Stimulated activated CD8-positive, alpha-beta memory T cell treated with anti-CD3 and anti-CD28 coated beads, Interleukin-7, amount 100 ng/mL, for 24 hours (primary cell): ENCODE data around the gene CACNA1F.

Experiments used
- DNase-seq: peaks from one replicate; pipeline ENCODE4 v3.0.0-alpha.2; 2020; ENCODE audit warnings: low read depth

CACNA1F gene

DNA sequence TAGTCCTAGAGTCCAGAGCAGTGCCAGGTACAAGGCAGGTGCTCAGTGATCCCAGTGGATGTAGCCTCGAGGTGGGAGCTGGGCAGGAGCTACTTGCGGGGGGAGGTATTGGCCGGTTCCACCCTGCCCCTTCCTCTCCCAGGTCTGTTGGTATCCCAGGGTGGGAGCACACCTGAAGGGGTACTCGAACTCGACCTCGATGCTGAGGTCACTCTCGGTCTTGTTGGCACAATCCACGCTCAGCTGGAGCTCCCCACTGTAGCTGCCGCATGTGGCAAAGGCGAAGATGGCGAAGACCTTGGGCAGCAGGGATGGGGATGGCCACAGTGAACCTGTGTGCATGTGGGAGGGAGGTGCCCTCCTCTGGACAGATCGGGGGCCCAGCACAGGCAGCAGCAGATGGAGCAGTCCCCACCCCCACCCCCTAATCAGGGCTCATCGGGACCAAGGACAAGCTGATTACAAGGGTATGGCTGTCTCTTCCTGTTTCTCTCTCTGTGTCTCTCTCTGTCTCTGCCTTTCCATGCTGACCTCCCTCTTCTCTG is 35.5 kb downstream of the CACNA1F start:
- no peak for DNase-seq

DNA sequence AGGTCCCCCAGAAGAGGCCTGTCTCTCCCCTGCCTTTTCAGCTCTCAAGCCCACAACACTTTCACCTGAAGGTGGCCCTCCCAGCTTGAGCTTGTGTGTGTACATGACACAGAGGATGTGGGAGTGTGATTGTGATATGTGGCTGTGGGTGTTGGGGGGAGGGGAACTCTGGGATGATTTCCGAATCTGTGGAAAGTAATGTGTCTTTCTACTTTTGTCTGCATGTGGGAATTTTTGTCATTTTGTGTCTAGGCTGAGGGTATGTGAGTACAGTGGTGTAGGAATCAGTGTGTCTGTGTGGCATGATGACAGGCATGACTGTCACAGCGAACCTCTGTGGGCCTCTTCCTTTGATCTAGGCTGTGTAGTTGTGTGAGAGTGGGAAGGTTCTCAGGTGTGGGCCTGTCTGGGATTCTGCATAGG is 39.6 kb downstream of the CACNA1F start:
- DNase-seq: no peak

DNA sequence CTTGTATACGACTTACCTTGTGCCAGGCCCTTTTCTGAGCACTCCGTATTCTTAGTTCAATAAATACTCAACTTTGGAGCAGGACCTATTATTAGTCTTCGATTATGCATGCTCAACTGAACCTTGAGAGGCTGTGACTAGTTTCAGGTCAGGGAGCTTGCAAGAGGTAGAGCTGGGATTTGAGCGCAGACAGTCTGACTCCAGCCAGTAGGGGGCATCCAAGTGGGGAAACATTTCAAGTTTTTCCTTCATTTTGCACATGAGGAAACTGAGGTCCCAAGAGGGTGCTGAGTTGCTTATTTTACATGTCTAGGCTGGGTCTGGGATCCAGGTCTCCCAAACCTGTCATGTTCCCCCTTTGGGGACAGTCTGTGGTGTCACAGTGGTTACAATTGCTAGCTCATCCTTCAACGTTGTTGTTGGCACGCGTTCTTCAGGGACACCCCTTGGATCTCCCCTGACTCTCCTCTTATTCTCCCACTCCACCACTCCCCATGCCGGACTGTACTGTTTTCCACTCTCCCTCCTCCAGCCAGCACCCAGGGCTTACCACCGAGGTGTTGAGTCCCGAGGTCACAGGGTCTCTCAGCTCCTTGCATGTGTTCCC is 40.3 kb downstream of the CACNA1F start:
- DNase-seq: no peak

GRCh38 chrX:49191574-49192011 is 41.5 kb downstream of the CACNA1F start:
- DNase-seq: no peak

DNA sequence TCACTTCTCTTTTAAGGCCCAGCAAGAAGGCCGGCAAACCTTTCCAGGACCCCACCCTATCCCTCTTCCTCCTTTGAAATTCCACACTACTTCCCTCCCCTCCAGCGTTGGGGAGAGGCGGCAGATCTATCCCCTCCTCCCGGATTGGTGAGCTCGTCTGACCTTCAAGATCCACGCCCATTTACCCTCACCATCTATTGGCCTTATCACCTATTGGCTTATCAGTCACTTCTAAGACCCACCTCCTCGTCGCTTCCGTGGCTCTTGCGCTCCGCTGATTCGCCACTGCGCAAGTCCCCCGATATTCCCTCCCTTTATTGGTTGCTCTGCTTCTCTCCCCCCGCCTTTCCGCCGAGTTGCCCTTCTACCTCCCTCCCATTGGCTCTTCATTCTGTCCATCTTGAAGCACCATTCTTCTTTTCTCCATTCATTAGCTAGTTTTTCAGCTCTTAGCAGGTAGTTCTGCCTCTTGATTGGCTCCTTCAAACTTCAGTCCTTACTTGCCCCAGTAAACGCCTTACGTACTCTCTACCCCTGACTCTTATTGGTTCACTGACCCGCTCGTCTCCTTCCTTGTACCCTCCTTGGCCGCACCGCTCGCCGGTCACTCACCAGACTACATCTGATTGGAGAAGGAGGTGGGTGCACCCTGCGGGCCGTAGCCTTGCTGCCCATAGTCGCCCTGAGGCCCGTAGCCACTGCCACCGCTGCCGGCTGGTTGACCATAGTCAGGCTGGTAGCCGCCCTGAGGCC is 42.1 kb downstream of the CACNA1F start:
- DNase-seq: peak; percentile 48

- DNase-seq: no peak
These were observed 43.5 kb downstream of the CACNA1F start for GRCh38 chrX:49189606-49190005.

- no peak for DNase-seq
These were observed 44.6 kb downstream of the CACNA1F start for GRCh38 chrX:49188468-49189076.

DNA sequence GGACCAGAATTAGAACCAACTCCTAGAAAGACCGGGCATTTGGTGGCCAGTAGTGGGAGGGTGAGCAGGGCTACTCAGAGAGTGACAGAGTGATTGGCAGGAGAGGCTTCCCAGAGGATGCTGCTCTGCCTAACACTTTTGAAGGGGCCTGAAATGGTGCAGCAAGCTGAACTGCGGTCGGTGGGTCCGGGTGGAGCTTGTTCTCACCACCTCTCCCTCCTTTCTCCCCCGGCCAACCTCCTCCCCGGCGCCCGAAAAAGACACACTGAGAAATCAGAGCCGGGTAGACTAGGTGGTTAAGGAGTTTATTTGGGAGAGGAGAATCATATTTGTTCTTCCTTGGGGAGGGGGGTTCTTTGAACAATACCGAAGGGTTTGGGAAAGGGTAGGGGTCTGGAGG is 45.6 kb downstream of the CACNA1F start:
- DNase-seq: no peak

- DNase-seq: no peak
These were observed 46.1 kb downstream of the CACNA1F start for GRCh38 chrX:49187028-49187394.

- peak; percentile 40 for DNase-seq
These were observed 46.8 kb downstream of the CACNA1F start, which contains the start of gene PRICKLE3 for GRCh38 chrX:49186125-49187027. PRICKLE3 (minus strand) TSS chrX:49186373; CDS start chrX:49186297, 76 bp downstream.

DNA sequence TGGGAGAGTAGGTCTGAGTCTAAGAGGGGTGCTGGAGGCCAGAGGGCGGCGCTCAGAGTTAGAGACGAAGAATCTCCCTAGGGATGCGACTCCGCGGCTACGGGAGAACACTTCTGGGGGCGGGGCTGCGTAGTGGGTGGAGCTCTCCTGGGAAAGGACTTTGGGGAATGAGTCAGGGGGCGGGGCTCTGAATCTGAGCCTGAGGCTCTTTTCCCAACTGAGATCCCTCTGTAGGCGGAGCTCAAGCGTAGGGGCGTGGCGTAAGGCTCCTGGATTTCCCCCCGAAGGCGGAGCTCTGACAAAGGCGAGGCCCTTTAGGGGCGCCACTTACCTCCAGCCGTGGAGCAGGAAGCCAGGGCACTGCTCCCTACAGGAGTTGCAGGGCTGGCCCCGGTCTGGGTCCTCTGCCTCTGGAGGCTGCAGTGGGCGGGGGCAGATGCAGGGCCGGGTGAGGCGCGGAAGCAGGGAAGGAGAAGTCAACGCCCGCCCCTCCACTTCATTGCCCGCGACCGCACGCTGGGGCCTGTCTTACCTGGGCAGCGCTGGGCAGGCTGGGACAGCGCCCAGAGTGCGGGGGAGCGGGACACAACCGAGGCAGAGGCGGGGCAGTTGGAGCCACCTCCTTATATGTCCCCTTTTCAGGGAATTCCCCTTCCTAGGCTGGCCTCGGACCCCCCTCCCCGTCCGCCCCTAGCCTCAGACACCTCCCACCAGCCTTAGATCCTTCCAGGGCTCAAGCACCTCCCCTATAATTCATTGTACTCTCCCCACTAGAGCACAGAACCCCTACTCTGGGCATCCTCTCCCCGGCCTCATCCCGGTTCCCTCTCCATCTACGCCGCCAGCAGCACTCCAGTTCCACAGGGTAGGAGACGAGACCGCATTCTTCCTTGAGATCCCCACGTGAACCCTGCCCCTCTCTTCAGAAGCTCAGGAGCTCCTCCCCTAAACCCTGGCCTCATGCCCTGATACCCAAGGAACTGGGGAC is 48.6 kb downstream of the CACNA1F start:
- DNase-seq: no peak

- no peak for DNase-seq
These were observed 49.3 kb downstream of the CACNA1F start for GRCh38 chrX:49183701-49184281.

DNA sequence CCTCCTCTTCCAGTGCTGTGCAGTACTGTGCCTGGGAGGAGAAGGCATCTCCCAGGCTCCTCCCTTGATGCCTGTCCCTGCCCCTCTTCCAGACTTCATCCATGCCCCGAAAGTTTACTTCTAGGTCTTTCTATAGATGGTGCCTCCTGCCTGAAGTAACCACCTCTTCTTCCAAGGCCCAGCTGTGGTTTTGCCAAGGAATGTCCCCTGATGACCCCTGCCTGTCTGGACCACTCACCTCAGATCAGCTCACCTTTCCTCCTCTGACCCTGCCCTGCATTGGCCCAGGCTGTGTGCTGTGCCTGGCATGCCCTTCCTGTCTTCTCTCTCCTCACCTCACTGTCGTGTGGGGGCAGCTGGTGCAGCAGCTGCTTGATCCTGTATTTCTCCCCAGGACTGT is 53.8 kb downstream of the CACNA1F start:
- DNase-seq: no peak

DNA sequence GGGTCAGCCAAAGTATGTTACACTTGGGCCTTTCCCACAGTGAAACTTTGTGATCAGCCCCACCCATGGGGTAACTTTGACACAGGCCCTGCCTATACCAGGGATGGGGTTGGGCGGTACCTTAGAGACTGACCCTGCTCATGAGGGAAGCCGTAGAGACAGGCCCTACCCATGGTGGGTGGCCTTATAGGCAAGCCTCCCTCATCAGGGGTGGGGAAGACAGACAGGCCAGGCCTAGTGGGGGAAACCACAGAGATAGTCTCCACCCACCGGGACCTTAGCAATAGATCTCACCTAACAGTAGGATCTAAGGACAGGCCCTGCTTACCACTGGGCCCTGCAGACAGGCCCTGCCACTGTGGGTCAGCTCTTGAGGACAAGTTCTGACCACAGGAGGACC is 54.6 kb downstream of the CACNA1F start:
- no peak for DNase-seq

- no peak for DNase-seq
These were observed 55.2 kb downstream of the CACNA1F start for GRCh38 chrX:49177873-49178480.

GRCh38 chrX:49177338-49177833 is 55.8 kb downstream of the CACNA1F start:
- DNase-seq: no peak

DNA sequence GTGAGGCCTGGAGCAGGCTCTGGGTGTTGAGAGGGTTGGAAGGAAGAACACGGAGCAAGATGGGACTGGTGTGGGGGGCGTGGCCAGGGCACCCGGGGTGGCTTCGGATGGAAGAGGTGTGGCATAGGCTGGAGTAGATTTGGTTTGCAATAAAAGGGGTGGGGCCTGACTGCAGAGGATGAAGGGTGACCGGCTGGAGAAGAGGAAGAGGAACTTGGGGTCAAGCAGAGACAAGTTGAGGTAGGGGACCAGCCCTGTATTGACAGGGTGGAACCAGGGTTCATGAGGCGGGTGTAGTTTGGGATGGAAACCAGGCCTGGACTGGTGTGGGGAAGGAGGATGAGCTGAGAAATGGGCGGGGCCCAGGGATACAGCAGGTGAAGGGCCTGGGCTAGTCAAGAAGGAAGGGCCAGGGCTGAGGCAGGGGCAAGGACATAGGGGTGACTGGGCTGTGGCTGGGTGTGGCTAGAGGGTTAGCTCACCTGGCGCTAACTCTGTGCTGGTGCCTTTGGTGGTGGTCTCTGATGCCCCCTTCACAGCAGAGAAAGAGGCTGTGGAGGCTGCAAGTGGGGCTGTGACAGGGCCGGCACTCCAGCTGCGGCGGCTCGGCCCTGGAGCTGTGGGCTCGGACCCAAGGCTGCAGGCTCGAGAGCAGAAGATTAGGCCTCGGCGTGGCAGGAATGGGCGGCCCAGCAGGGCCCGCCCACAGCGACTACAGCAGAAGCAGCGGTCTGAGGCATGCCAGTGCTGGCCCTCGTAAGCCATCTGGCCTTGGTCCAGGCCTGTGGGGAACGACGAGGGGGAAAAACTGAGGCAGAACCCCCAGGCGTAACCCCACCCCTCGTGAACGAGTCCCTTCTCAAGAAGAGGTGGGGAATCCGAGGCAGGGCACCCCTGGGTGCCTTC is 56.5 kb downstream of the CACNA1F start:
- no peak for DNase-seq

- no peak for DNase-seq
These were observed 57.5 kb downstream of the CACNA1F start for GRCh38 chrX:49175435-49176274.
